NCI-H82 treated with DMSO at 0.1 percent for 48 hours (cell line): ENCODE data around the gene CTNNBL1.

Experiments
- DNase-seq: peaks from one replicate; lab custom pipeline; 2025; ENCODE audit not compliant: unreplicated experiment; lab: John Stamatoyannopoulos, UW

Gene CTNNBL1

GRCh38 chr20:37775200-37775599 is 81.4 kb downstream of the CTNNBL1 start:
- DNase-seq, result no peak

- DNase-seq, result no peak
These were observed 82.2 kb downstream of the CTNNBL1 start for GRCh38 chr20:37776049-37776448.

- no peak for DNase-seq
These were observed 82.7 kb downstream of the CTNNBL1 start for GRCh38 chr20:37776526-37776925.

- no peak for DNase-seq
These were observed 83.5 kb downstream of the CTNNBL1 start for GRCh38 chr20:37777012-37777950.

GRCh38 chr20:37777988-37778659 is 84.3 kb downstream of the CTNNBL1 start:
- no peak for DNase-seq

GRCh38 chr20:37781626-37782025 is 87.8 kb downstream of the CTNNBL1 start:
- DNase-seq, result no peak

GRCh38 chr20:37786043-37786442 is 92.2 kb downstream of the CTNNBL1 start:
- DNase-seq, result no peak

GRCh38 chr20:37789408-37789807 is 95.6 kb downstream of the CTNNBL1 start:
- no peak for DNase-seq

- no peak for DNase-seq
These were observed 97.1 kb downstream of the CTNNBL1 start for GRCh38 chr20:37790900-37791299.

GRCh38 chr20:37796121-37796520 is 102.3 kb downstream of the CTNNBL1 start:
- DNase-seq, result no peak

- DNase-seq, result no peak
These were observed 102.9 kb downstream of the CTNNBL1 start for GRCh38 chr20:37796733-37797132.

- no peak for DNase-seq
These were observed 103.9 kb downstream of the CTNNBL1 start for GRCh38 chr20:37797669-37798175.

GRCh38 chr20:37798312-37798711 is 104.5 kb downstream of the CTNNBL1 start:
- DNase-seq, result no peak

GRCh38 chr20:37800618-37801017 is 106.8 kb downstream of the CTNNBL1 start:
- no peak for DNase-seq

GRCh38 chr20:37801921-37802320 is 108.1 kb downstream of the CTNNBL1 start:
- DNase-seq, result no peak

- DNase-seq, result no peak
These were observed 109.8 kb downstream of the CTNNBL1 start for GRCh38 chr20:37803438-37804307.

GRCh38 chr20:37804584-37805566 is 111.0 kb downstream of the CTNNBL1 start:
- no peak for DNase-seq

GRCh38 chr20:37807471-37808232 is 113.8 kb downstream of the CTNNBL1 start:
- no peak for DNase-seq
